GM12801 (cell line): ENCODE data around the gene SMAD2.

Experiments
- TF ChIP-seq, protein P1 (sequence below): IDR thresholded peaks from one replicate; pipeline ENCODE4 v1.5.1; 2011; ENCODE audit warnings: control low read depth; ENCODE audit not compliant: insufficient read length; ENCODE audit errors: extremely low read depth

The SMAD2 gene

DNA sequence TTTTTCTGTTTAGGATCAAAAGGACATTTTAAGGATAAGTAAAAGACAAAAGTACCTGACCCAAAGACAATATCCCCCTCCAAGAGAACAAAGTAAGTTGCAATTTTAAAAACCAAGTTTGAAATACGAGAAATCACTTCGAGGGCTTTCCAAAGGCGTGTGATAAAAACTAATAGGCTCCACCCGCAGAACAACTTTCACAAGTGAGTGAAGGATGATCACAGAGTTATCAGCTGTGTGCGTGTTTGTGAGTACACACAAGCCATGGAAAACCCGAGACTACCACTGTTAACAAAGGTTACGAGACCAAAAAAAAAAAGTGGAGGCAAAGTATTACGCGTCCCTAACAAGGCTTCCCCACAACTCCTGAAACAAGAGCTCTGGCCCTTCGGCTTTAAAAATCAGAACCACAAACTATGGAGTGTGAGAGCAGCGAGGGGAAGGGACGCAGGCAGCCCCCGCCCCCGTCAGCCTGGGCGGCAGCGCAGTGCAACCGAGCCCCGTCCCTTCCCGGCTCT is 719 bp downstream of the SMAD2 start:
- TF ChIP-seq, protein P1, sequence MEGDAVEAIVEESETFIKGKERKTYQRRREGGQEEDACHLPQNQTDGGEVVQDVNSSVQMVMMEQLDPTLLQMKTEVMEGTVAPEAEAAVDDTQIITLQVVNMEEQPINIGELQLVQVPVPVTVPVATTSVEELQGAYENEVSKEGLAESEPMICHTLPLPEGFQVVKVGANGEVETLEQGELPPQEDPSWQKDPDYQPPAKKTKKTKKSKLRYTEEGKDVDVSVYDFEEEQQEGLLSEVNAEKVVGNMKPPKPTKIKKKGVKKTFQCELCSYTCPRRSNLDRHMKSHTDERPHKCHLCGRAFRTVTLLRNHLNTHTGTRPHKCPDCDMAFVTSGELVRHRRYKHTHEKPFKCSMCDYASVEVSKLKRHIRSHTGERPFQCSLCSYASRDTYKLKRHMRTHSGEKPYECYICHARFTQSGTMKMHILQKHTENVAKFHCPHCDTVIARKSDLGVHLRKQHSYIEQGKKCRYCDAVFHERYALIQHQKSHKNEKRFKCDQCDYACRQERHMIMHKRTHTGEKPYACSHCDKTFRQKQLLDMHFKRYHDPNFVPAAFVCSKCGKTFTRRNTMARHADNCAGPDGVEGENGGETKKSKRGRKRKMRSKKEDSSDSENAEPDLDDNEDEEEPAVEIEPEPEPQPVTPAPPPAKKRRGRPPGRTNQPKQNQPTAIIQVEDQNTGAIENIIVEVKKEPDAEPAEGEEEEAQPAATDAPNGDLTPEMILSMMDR: no peak

DNA sequence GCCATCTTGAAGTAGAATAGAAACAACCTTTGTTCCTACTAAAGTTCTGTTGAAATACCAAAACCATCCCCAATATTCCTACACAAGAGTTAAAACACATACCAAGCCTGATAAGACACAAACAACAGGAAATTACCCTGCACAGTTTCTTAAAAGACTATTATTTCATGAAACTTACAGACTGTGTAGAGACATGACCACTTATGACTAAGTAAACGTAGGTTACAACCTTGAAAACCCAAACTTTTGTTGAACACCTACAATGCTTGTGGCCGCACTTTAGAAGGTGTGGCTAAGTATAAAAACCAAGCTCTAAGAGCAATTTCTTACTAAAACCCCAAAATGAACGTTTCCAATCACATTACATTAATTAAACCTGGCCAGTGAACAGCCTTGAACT is 2.0 kb downstream of the SMAD2 start:
- TF ChIP-seq, protein P1: no peak

DNA sequence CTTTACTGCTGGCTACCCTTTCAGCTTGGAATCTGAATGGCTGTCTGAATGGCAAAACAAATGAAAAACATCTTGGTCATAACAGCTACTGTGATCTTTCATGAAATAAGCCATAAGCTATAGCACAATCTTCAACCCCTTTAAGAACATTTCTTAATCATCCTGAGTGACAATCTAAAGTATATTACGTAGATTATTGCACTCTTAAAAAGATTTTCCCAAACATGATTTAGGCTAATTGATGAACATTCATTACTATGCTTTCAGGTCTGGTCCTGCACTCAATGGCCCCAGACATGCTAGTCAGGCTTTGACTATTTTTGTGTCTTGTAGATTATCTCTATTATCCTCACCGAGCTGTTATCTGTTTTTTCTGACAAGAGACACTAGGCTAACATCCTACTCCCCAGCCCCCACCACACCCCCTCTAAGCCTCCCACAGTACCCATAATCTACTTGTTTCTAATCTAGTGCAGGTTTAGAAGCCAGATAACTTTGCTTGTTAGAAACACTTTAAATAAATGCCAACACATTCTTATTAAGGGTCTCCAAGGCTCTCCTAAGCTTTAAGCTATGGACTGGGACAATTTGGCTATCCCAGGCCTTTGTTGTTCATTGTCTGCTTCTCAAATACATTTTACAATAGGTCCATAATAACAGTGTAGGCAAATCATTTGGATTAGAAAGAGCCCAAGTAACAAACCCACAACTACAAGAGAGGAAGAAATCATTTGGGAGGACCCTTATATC is 4.2 kb downstream of the SMAD2 start:
- TF ChIP-seq, protein P1: no peak

DNA sequence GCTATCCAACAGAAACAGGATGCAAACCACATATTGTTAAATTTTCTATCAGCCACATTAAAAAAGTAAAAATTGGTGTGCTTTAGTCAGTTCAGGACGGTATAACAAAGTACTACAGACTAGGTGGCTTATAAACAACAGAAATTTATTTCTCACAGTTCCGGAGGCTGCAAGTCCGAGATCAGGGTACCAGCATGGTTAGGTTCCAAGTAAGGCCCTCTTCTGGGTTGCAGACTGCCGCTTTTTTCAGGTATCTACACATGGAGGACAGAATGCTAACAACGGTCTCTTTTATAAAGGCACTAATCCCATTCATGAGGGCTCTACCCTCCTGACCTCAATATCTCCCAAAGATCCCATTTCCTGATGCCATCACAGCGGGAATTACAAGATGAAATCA is 10.5 kb downstream of the SMAD2 start:
- TF ChIP-seq, protein P1: no peak

DNA sequence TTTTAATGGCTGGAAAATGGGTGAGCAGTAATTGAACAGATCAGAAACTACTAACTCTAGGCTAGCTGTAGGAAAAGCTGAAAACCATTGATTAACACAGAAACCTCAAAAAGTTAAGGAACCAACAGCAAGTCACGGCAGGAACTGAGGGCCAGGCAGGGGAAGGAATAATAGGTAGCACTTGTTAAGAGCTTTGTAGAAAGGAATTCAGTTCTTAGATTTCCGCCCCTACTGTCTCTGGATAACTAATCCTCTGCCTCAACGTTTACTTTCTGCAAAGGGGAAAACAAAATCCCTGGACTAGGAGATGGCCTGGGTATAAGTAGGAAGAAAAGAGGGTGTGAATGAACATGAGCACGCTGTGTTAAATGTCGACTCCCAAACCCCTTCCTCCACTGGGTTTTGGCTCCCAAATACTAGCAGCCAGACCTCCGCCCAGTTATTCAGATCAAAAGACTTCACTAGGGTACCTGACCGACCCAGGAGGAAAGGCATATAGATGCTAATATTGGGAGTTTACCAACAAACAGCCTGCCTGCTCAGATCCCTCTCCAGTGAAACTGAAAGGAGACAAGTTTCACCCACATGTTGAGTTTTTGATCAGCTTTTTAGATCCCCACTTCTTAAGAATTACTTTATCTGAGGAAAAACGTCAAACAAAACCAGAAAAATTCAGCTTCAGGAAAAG is 12.4 kb downstream of the SMAD2 start:
- TF ChIP-seq, protein P1: no peak

DNA sequence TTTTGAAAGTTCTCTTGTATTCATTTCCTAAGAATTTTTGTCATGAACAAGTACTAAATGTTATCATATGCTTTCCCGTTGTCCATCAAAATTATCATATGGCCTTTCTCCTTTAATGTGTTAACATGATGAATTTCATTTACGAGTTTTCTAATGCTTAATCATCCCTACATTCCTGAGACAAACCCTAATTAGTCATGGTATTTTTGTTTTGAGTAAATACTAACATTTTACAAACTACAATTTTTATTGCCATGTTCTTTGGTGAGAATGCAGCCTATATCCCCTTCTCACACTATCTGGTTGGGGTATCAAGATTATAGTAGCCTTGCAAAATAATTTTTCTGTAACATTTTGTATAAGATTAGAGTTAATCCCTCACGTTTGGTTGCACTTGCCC is 14.5 kb downstream of the SMAD2 start:
- TF ChIP-seq, protein P1: no peak

DNA sequence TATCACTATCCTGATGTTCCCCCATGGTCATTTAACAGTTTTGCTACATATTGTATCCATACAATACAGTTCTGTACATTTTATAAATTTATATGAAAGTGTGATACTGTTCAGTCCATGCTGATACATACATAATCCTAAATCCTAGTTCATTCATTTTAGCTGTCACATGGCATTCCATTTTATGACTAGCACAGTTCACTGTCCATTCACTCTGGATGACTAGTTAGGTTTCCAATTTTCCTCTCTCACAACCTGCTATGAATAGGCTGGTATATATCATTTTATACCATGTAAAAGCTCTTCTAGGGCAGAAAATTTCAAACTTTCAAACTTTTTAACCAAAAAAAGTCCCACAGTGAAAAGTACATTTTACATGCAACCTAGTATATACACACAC is 15.2 kb downstream of the SMAD2 start:
- TF ChIP-seq, protein P1: no peak
